Sigmoid colon (tissue), 4 donors: ENCODE measurements around the gene TBC1D22A.

Experiments used
- POLR2A ChIP-seq, 2 donors: fragments of 450-650 bp; IDR thresholded peaks; one replicate each; pipeline ENCODE4 v1.6.1; 2016; ENCODE audit warnings: antibody characterized with exemption in 2 of 2, mild to moderate bottlenecking in 2 of 2, moderate library complexity in 2 of 2
- POLR2AphosphoS5 ChIP-seq, 4 donors: sonication (generic); formaldehyde crosslinking; IDR thresholded peaks; one replicate each; pipeline ENCODE4 v1.6.1; 2017; ENCODE audit warnings: antibody characterized with exemption in 4 of 4
- TF ChIP-seq, protein P1 (sequence below), 4 experiments: fragments of 450-650 bp in 3 of 4; fragments of 200-600 bp in 1 of 4; IDR thresholded peaks; one replicate each; pipeline ENCODE4 v1.5.1; 2016 to 2019; ENCODE audit warnings: antibody characterized with exemption in 4 of 4, mild to moderate bottlenecking in 3 of 4, moderate library complexity in 2 of 4

DNA sequence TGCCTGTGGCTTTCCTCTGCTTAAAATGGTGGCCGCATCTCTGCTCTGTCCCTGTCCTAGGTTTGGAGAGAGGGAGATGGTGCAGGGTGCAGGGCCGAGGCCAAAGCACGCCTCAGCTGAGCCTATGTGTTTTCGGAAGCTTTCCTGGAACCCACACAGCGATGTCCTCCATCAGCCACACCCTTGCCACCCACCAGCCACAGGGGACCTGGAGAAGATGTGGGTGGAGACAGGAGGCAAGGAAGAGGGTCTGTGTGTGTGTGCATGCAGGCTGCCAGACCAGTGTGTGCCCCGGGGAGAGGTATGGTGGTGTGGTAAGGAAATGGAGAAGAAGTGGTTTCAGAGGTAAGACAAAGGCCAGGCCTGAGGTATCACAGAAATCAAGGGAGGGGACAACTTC, 155.7 kb downstream of the TBC1D22A start:
- TF ChIP-seq, protein P1, sequence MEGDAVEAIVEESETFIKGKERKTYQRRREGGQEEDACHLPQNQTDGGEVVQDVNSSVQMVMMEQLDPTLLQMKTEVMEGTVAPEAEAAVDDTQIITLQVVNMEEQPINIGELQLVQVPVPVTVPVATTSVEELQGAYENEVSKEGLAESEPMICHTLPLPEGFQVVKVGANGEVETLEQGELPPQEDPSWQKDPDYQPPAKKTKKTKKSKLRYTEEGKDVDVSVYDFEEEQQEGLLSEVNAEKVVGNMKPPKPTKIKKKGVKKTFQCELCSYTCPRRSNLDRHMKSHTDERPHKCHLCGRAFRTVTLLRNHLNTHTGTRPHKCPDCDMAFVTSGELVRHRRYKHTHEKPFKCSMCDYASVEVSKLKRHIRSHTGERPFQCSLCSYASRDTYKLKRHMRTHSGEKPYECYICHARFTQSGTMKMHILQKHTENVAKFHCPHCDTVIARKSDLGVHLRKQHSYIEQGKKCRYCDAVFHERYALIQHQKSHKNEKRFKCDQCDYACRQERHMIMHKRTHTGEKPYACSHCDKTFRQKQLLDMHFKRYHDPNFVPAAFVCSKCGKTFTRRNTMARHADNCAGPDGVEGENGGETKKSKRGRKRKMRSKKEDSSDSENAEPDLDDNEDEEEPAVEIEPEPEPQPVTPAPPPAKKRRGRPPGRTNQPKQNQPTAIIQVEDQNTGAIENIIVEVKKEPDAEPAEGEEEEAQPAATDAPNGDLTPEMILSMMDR (IDR thresholded peaks at IDR 0.05), result no peak
- TF ChIP-seq POLR2AphosphoS5 (IDR thresholded peaks at IDR 0.05) (no peak), POLR2A (IDR thresholded peaks at IDR 0.05) (no peak)
